OCI-LY7 (cell line): Measurements from ENCODE around the gene CCDC178. TPM values are rescaled to one million over a fixed set of nuclear protein-coding genes. Genes with fewer than 3 reads are reported as not detected.
A peak's percentile ranks its signal among the peaks of the same experiment; 100 is the strongest.
"Not testable (repeated sequence)": the region's sequence is repeated elsewhere in the genome, so short reads cannot be mapped to it uniquely, and the experiment has no call there.

Experiments
- BruUV-seq: library from RNA; stranded (reverse); fragments of 400-500 nt; replicated peaks from 2 replicates; lab custom pipeline; 2021; lab: Mats Ljungman, UMichigan
- CTCF ChIA-PET: fragments of 300-600 bp; sonication (Branson Sonifier 250); formaldehyde crosslinking; loops from one replicate; lab custom pipeline; 2022; ENCODE audit warnings: antibody characterized with exemption; ENCODE audit not compliant: unreplicated experiment; lab: Charles Lee
- POLR2A ChIA-PET: fragments of 300-600 bp; sonication (Branson Sonifier 250); formaldehyde crosslinking; loops from one replicate; lab custom pipeline; 2022; ENCODE audit warnings: antibody characterized with exemption; lab: Charles Lee
- DNase-seq: peaks from one replicate; pipeline ENCODE4 v3.0.0-alpha.2; 2015; ENCODE audit warnings: low spot score
- H2AFZ ChIP-seq: fragments of 200-600 bp; sonication (generic), shearing (Covaris generic); 2 replicates; pipeline ENCODE4 v1.6.1; 2014; ENCODE audit warnings: mild to moderate bottlenecking, antibody characterized with exemption, low read length, moderate library complexity
- H3K27ac ChIP-seq: fragments of 200-600 bp; sonication (generic); 2 replicates; pipeline ENCODE4 v1.5.1; 2014; ENCODE audit warnings: mixed run types, low read depth, mild to moderate bottlenecking, moderate library complexity, low read length, inconsistent platforms; ENCODE audit not compliant: poor library complexity, severe bottlenecking
- H3K36me3 ChIP-seq: fragments of 200-600 bp; sonication (generic); 2 replicates; pipeline ENCODE4 v1.6.1; 2014; ENCODE audit warnings: mild to moderate bottlenecking, antibody characterized with exemption, low read length, moderate library complexity, mixed read lengths; ENCODE audit not compliant: insufficient read depth
- H3K4me1 ChIP-seq: fragments of 200-600 bp; sonication (generic); 2 replicates; pipeline ENCODE4 v1.5.1; 2014; ENCODE audit warnings: mild to moderate bottlenecking, low read length; ENCODE audit not compliant: insufficient read depth, poor library complexity, severe bottlenecking
- H3K4me2 ChIP-seq: fragments of 200-600 bp; sonication (generic); 2 replicates; pipeline ENCODE4 v1.6.1; 2014; ENCODE audit warnings: mild to moderate bottlenecking, low read length
- H3K4me3 ChIP-seq: fragments of 200-600 bp; sonication (generic); 2 replicates; pipeline ENCODE4 v1.5.1; 2014; ENCODE audit warnings: mild to moderate bottlenecking, low read depth, low read length; ENCODE audit not compliant: poor library complexity, severe bottlenecking
- H3K79me2 ChIP-seq: fragments of 200-600 bp; sonication (generic); 2 replicates; pipeline ENCODE4 v1.6.1; 2016; ENCODE audit warnings: low read depth, mild to moderate bottlenecking, low read length, moderate library complexity, mixed read lengths; ENCODE audit not compliant: insufficient read depth
- H3K9me2 ChIP-seq: fragments of 200-600 bp; sonication (generic); 2 replicates; pipeline ENCODE4 v1.6.1; 2016; ENCODE audit warnings: mild to moderate bottlenecking, low read length, mixed read lengths; ENCODE audit not compliant: insufficient read depth
- H3K9me3 ChIP-seq: fragments of 200-600 bp; sonication (generic); 2 replicates; pipeline ENCODE4 v1.6.1; 2014; ENCODE audit warnings: mild to moderate bottlenecking, mixed run types, low read length, mixed read lengths
- H4K20me1 ChIP-seq: fragments of 200-600 bp; sonication (generic); 2 replicates; pipeline ENCODE4 v1.6.1; 2014; ENCODE audit warnings: mild to moderate bottlenecking, antibody characterized with exemption, low read length, moderate library complexity, mixed read lengths; ENCODE audit not compliant: insufficient read depth
- CTCF ChIP-seq: fragments of 200-600 bp; sonication (generic); conservative IDR thresholded peaks from 2 replicates; pipeline ENCODE4 v1.5.1; 2014; ENCODE audit warnings: mild to moderate bottlenecking, antibody characterized with exemption, low read length, moderate library complexity, mixed read lengths
- EZH2phosphoT487 ChIP-seq: fragments of 200-600 bp; sonication (generic); IDR thresholded peaks from 2 replicates; pipeline ENCODE4 v1.6.1; 2018; ENCODE audit warnings: low read depth, borderline replicate concordance, mild to moderate bottlenecking, mixed run types, antibody characterized with exemption, low read length, moderate library complexity, mixed read lengths
- intact Hi-C: fragments of 100-400 bp; cut with micrococcal nuclease; formaldehyde crosslinking; loops from one replicate; pipeline ENCODE4 v1.10.0; 2022; ENCODE audit not compliant: unreplicated experiment
- total RNA-seq, 2 experiments: library from RNA; depleted of rRNA in 1 of 2; stranded (reverse); fragments of >200 nt in 1 of 2; shearing (Covaris generic) in 1 of 2; gene quantifications; 2 replicates each; pipeline ENCODE4 v1.2.3, GENCODE V29; 2014 to 2022

CCDC178 gene
- total RNA-seq, 2 experiments from 2014 or later = not detected

- ChIA-PET CTCF (no interaction called here), POLR2A (interaction anchor here (0.5 kb wide), 1 partner anchor 95 kb away, joined by 3 read pairs; no protein-coding TSS in a partner anchor)
- Histone ChIP-seq H3K4me2 (no peak overlapping the region), H3K79me2 (no peaks in the 10 kb centered on the region), H3K4me3 (no peak overlapping the region), H3K36me3 (no peaks in the 10 kb centered on the region), H3K9me3 (no peaks in the 10 kb centered on the region), H3K9me2 (no peaks in the 10 kb centered on the region), H2AFZ (no peak overlapping the region), H3K4me1 (no peaks in the 10 kb centered on the region), H4K20me1 (no peaks in the 10 kb centered on the region), H3K27ac (no peak overlapping the region)
- no TSS peak for BruUV-seq
- intact Hi-C loops = no loop called here
- TF ChIP-seq CTCF (no peak), EZH2phosphoT487 (no peak)
- DNase-seq = no peak
Measured at GRCh38 chr18:32961538-32961937, 479.0 kb downstream of the CCDC178 start.

- Histone ChIP-seq H2AFZ (no peak overlapping the region), H3K4me3 (no peak overlapping the region), H3K4me2 (no peak overlapping the region), H3K79me2 (no peaks in the 10 kb centered on the region), H3K4me1 (no peaks in the 10 kb centered on the region), H3K27ac (no peak overlapping the region), H3K9me2 (no peaks in the 10 kb centered on the region), H3K9me3 (no peaks in the 10 kb centered on the region), H4K20me1 (no peaks in the 10 kb centered on the region), H3K36me3 (no peaks in the 10 kb centered on the region)
- TF ChIP-seq EZH2phosphoT487 (no peak), CTCF (no peak)
- POLR2A ChIA-PET = no interaction called here
- intact Hi-C loops = no loop called here
- CTCF ChIA-PET = no interaction called here
- no TSS peak for BruUV-seq
- no peak for DNase-seq
Measured at GRCh38 chr18:32958746-32959145, 481.8 kb downstream of the CCDC178 start.

GRCh38 chr18:32956591-32957315 lies 483.8 kb downstream of the CCDC178 start:
- ChIA-PET CTCF (no interaction called here), POLR2A (no interaction called here)
- no peak overlapping the region for H3K27ac ChIP-seq
- H3K4me3 ChIP-seq = no peak overlapping the region
- H3K36me3 ChIP-seq = no peaks in the 10 kb centered on the region
- H3K4me2 ChIP-seq = no peak overlapping the region
- H3K9me3 ChIP-seq = no peaks in the 10 kb centered on the region
- intact Hi-C loops = no loop called here
- H3K79me2 ChIP-seq = no peaks in the 10 kb centered on the region
- peak; percentile 10 for DNase-seq
- no peaks in the 10 kb centered on the region for H3K4me1 ChIP-seq
- no peak overlapping the region for H2AFZ ChIP-seq
- no peaks in the 10 kb centered on the region for H3K9me2 ChIP-seq
- BruUV-seq = no TSS peak
- TF ChIP-seq EZH2phosphoT487 (no peak), CTCF (peak; percentile 30; the same call in 1 of the 2 replicates)
- H4K20me1 ChIP-seq = no peaks in the 10 kb centered on the region

GRCh38 chr18:32952318-32952717 lies 488.2 kb downstream of the CCDC178 start:
- BruUV-seq, POLR2A ChIA-PET: not testable (repeated sequence)

More at GRCh38 chr18:32952318-32952717, 488.2 kb downstream of the CCDC178 start:
- H2AFZ ChIP-seq, H4K20me1 ChIP-seq, H3K9me3 ChIP-seq, H3K4me2 ChIP-seq, H3K27ac ChIP-seq, H3K9me2 ChIP-seq, H3K79me2 ChIP-seq, H3K4me1 ChIP-seq, H3K36me3 ChIP-seq, DNase-seq, CTCF ChIA-PET, H3K4me3 ChIP-seq, intact Hi-C loops: not testable (repeated sequence)
